Colonic mucosa (tissue), 4 donors: ENCODE data around the gene TMCO1. TPM values are rescaled to one million over a fixed set of nuclear protein-coding genes. Genes with fewer than 3 reads are reported as not detected.
A peak's percentile ranks its signal among the peaks of the same experiment; 100 is the strongest.
"Not testable (repeated sequence)": the region's sequence is repeated elsewhere in the genome, so short reads cannot be mapped to it uniquely, and the experiment has no call there.

Source experiments
- DNase-seq: peaks from one replicate; pipeline ENCODE4 v3.0.0-alpha.2; 2020
- H3K27ac ChIP-seq: fragments of 200-600 bp; one replicate; pipeline ENCODE4 v1.8.0; 2021
- H3K27me3 ChIP-seq: fragments of 200-600 bp; one replicate; pipeline ENCODE4 v1.8.0; 2021
- H3K36me3 ChIP-seq: fragments of 200-600 bp; one replicate; pipeline ENCODE4 v1.8.0; 2021
- H3K4me1 ChIP-seq: fragments of 200-600 bp; one replicate; pipeline ENCODE4 v1.8.0; 2021; ENCODE audit warnings: mild to moderate bottlenecking
- H3K4me3 ChIP-seq: fragments of 200-600 bp; one replicate; pipeline ENCODE4 v1.8.0; 2021
- H3K9ac ChIP-seq, 2 donors: one replicate each; pipeline ENCODE4 v1.7.0; 2013; ENCODE audit warnings: control low read depth in 2 of 2, low read depth in 2 of 2, low read length in 2 of 2
- H3K9me3 ChIP-seq: fragments of 200-600 bp; one replicate; pipeline ENCODE4 v1.8.0; 2021
- intact Hi-C: fragments of 100-400 bp; cut with DNase I; formaldehyde crosslinking; loops from one replicate; pipeline ENCODE4 v1.14.1; 2022
- total RNA-seq, 2 donors: library from RNA; stranded (reverse); fragmentation: NEBNext Ultra II Directional in 1 of 2; extraction: Animal tissue kit (Norgen Biotek cat#: 25700) in 1 of 2; gene quantifications; one replicate each; pipeline ENCODE4 v1.2.1, GENCODE V29; 2021
- TF ChIP-seq, protein P1 (sequence below): fragments of 200-600 bp; IDR thresholded peaks from one replicate; pipeline ENCODE4 v1.8.0; 2022; ENCODE audit warnings: antibody characterized with exemption, mild to moderate bottlenecking
- donor health status: healthy.
- donor health status: DM: no; HTN: no; CAD: no.
- donor health status: DM: no; HTN: no; CAD: no.

Gene TMCO1, protein sequence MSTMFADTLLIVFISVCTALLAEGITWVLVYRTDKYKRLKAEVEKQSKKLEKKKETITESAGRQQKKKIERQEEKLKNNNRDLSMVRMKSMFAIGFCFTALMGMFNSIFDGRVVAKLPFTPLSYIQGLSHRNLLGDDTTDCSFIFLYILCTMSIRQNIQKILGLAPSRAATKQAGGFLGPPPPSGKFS
- total RNA-seq: 100 to 1,000 TPM; 149 to 173 TPM

GRCh38 chr1:165768513-165769394, at the start of gene TMCO1:
TMCO1 (minus strand) TSS chr1:165768868; CDS start chr1:165768751, 117 bp downstream.
- peaks cover 3% of the 10 kb centered on the region for H3K4me1 ChIP-seq
- intact Hi-C loops: loop anchor here (5.0 to 10.0 kb wide), 2 partner anchors 134 to 144 kb away; partner anchors contain the start of gene MGST3
- H3K27me3 ChIP-seq: no peaks in the 10 kb centered on the region

DNA sequence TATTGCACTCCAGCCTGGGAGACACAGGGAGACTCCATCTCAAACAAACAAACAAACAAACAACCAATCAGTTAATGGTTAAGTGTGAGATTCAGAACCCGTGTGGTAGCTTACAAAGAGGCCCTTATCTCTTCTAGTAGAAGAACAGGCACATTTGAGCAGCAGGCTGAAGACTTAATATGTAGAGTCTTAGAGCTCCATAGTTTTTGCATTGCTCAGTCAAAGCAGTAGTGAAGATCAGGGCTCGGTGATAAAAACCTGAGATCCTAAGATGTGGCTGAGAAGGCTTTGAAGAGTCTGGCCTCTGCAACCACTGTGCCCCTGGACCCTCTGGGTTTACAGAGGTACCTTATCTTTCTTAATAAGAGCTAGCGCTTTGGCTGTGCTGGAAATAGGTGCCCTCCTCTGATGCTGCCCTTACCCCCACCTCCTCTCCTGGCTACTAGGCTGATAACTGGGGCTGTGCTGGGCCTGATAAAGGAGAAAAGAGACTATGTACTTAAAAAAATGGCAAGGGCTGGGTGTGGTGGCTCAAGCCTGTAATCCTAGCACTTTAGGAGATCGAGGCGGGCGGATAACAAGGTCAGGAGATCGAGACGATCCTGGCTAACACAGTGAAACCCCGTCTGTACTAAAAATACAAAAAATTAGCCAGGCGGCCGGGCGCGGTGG, 48.3 kb upstream of the TMCO1 start:
- no peak for DNase-seq
- no peak overlapping the region for H3K9ac ChIP-seq
- intact Hi-C loops: no loop called here
- no peak overlapping the region for H3K27ac ChIP-seq
- H3K4me3 ChIP-seq: no peak overlapping the region
- no peaks in the 10 kb centered on the region for H3K4me1 ChIP-seq
- H3K27me3 ChIP-seq: no peaks in the 10 kb centered on the region
- no peaks in the 10 kb centered on the region for H3K9me3 ChIP-seq
- TF ChIP-seq, protein P1, sequence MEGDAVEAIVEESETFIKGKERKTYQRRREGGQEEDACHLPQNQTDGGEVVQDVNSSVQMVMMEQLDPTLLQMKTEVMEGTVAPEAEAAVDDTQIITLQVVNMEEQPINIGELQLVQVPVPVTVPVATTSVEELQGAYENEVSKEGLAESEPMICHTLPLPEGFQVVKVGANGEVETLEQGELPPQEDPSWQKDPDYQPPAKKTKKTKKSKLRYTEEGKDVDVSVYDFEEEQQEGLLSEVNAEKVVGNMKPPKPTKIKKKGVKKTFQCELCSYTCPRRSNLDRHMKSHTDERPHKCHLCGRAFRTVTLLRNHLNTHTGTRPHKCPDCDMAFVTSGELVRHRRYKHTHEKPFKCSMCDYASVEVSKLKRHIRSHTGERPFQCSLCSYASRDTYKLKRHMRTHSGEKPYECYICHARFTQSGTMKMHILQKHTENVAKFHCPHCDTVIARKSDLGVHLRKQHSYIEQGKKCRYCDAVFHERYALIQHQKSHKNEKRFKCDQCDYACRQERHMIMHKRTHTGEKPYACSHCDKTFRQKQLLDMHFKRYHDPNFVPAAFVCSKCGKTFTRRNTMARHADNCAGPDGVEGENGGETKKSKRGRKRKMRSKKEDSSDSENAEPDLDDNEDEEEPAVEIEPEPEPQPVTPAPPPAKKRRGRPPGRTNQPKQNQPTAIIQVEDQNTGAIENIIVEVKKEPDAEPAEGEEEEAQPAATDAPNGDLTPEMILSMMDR: no peak
- no peaks in the 10 kb centered on the region for H3K36me3 ChIP-seq

More at GRCh38 chr1:165768513-165769394, at the start of gene TMCO1:
- Histone ChIP-seq H3K4me3 (peak within 1 kb of the TSS; percentile 69), H3K36me3 (no peaks in the 10 kb centered on the region), H3K9ac (peak within 1 kb of the TSS; percentile 82 to 86), H3K9me3 (no peaks in the 10 kb centered on the region), H3K27ac (peak within 1 kb of the TSS; percentile 88)
- peak; percentile 98 for DNase-seq
- TF ChIP-seq, protein P1: no peak

- Histone ChIP-seq H3K27me3 (no peaks in the 10 kb centered on the region), H3K27ac (no peak overlapping the region), H3K4me3 (no peak overlapping the region), H3K9ac (no peak overlapping the region), H3K36me3 (no peaks in the 10 kb centered on the region), H3K4me1 (no peaks in the 10 kb centered on the region), H3K9me3 (no peaks in the 10 kb centered on the region)
- intact Hi-C loops: no loop called here
- TF ChIP-seq, protein P1: no peak
- DNase-seq: no peak
Measured at GRCh38 chr1:165816157-165816556, 47.5 kb upstream of the TMCO1 start.

DNA sequence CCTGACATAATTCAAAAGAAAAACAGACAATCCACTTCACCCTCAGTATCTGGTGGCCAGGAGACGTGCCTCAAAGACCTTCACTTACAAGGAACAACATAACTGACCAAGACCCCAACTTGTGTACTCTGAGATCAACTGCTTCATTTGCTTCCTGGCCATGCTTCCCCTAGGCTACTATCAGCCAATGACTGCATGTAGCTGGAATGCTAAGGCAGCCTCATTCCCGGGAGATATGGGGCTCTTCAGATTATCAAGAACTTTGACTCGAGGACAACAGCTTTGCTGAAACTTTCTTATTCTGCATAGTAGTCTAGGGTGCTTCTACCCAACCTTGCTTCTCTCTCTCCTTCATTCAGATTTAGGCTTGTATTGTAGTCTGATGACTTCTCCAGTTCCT, 47.1 kb upstream of the TMCO1 start:
- H3K27ac ChIP-seq: no peak overlapping the region
- TF ChIP-seq, protein P1: no peak
- no peaks in the 10 kb centered on the region for H3K9me3 ChIP-seq
- no peak for DNase-seq
- H3K36me3 ChIP-seq: no peaks in the 10 kb centered on the region
- H3K4me1 ChIP-seq: no peaks in the 10 kb centered on the region
- H3K4me3 ChIP-seq: no peak overlapping the region
- no peaks in the 10 kb centered on the region for H3K27me3 ChIP-seq
- intact Hi-C loops: no loop called here
- no peak overlapping the region for H3K9ac ChIP-seq

DNA sequence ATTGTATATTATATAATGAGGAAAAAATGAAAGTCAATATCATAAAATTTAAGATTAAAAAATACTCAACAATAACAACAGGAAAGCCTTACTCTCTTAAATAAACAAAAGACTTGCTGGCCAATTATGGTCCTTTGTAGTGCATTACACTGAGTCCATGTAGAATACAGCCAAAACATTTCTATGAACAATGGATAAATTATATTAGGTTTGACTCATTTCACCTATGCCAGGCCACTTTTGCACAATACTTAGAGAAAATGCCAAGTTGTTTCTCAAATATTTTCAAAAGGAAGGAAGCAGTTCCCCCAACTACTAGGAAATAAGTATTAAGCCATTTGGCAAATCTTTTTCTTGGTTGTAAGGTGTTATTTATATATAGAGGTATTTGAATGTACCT, 38.9 kb upstream of the TMCO1 start:
- Histone ChIP-seq H3K4me3 (no peak overlapping the region), H3K4me1 (no peaks in the 10 kb centered on the region), H3K9me3 (no peaks in the 10 kb centered on the region), H3K27me3 (no peaks in the 10 kb centered on the region), H3K9ac (no peak overlapping the region), H3K27ac (no peak overlapping the region), H3K36me3 (no peaks in the 10 kb centered on the region)
- intact Hi-C loops: no loop called here
- no peak for DNase-seq
- TF ChIP-seq, protein P1: no peak

- intact Hi-C loops, H3K27ac ChIP-seq, H3K4me1 ChIP-seq, H3K9me3 ChIP-seq, H3K27me3 ChIP-seq, H3K9ac ChIP-seq, DNase-seq, H3K4me3 ChIP-seq, H3K36me3 ChIP-seq: not testable (repeated sequence)
Measured at GRCh38 chr1:165804513-165804912, 35.8 kb upstream of the TMCO1 start.
